GM19238 (cell line): ENCODE results near the gene SMAD7.
"Not testable (repeated sequence)": the region's sequence is repeated elsewhere in the genome, so short reads cannot be mapped to it uniquely, and the experiment has no call there.

ENCODE experiments used
- DNase-seq: peaks from one replicate; pipeline ENCODE4 v3.0.0; 2011; ENCODE audit warnings: low spot score; ENCODE audit not compliant: insufficient read length

Gene SMAD7

DNA sequence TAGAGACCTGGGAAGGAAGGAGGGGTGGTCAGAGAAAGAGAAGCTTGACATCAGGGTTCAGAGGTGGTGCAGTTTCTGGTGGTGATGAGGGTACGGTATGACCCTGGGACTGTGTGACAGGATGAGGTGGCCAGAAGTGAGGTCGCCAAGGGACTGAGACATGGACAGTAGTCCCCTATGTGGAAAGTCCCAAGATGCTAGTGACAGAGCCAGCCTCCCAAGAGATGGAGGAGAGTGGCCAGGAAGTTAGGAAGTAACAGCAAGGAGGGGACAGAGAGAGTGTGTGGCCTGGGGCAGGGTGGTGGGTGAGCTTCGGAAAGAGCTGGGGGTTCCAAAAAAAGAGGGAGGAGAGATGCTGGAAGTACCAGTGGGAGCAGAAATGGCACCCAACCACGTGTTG lies 66.0 kb downstream of the SMAD7 start:
- DNase-seq: no peak

DNA sequence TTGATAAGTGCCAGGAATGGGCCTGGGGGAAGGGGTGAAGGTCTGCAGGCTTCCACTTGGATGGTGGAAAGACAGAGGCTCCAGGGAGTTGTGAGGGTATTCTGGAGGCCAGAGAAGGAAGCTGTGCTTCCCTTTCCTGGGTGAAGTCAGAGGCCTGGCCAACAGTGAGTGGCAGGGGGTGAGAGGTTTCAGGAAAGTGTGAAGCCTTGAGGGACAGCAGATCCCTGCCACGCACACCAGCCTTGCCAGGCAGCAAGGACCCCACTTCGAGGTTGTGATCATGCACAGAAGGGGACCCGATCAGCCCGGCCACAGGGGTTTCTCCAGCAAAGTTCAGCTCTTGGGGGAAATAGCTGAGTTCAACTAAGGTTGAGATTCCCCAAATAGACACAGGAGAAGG lies 66.5 kb downstream of the SMAD7 start:
- no peak for DNase-seq

DNA sequence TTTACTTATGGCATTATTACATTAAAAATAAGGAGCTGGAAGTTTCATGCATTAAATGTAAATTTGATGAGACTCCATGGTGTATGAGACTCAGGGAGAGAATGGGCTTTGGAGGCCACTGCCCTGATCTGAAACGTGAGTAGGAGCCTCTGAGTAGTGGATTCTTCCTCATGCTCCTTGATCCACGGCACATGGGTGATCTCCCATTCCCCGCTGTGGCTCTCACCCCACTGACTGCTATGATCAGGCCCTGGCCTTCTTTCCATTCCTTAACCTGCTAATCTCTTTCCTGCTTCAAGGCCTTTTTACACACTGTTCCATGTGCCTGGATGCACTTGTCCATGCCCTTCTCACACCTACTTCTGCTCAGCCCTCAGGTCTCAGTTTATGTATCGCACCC lies 68.4 kb downstream of the SMAD7 start:
- no peak for DNase-seq

DNA sequence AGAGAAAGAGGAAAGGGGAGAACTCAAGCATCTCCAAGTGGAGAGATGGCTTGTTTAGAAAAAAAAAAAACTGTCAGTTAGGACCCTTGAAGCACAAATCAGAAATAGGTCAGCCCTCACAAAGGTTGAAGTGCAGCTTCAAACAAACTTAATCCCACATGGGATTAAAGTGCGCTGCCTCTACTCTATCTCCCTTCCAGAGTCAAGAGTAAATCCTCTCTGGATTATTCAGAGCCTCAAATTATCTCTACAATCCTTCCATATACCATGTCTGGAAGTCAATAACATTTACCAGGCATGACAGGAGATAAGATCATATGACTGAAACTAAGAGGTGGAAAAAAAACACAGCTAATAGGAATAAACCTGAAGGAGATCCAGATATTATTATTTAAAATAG lies 69.8 kb downstream of the SMAD7 start:
- no peak for DNase-seq

DNA sequence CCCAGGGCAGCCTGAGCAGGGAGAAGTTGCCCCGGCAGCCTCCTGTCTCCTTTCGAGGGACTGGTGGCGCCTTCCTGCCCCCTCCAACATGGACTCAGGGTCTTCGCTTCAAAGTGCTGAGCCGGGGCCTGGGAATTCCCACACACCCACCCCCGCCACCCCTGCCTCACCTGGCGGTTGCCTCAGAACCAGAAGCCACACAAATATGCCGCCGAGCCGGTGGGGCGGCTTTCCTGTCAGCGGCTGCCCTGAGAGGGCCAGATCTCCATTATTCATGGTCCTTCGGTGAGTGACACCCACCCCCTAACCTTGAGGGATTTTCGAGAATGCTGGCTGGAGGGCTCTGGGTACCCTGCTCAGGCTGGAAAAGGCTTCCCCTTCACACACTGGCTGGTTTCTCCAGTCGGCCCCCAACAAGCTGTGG lies 71.7 kb downstream of the SMAD7 start:
- no peak for DNase-seq

DNA sequence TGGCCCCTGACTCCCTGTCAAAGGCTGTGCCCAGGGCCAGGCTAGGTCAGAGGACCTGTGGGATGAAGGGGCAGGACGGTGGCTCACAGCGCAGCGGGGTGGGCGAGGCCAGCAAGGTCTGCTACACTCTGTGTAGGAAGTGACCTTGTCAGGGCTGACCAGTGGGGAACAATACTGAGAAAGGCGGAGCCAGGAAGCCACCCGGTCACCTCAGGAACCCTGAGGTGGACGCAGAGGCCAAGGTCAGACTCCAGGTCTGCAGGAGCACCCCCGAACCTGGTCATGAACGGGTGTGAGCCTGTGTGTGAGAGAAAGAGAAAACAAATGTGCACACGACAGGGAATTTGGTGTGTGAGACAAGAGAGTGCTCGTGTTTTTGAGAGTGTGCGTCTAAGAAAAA lies 72.3 kb downstream of the SMAD7 start:
- DNase-seq: no peak

DNA sequence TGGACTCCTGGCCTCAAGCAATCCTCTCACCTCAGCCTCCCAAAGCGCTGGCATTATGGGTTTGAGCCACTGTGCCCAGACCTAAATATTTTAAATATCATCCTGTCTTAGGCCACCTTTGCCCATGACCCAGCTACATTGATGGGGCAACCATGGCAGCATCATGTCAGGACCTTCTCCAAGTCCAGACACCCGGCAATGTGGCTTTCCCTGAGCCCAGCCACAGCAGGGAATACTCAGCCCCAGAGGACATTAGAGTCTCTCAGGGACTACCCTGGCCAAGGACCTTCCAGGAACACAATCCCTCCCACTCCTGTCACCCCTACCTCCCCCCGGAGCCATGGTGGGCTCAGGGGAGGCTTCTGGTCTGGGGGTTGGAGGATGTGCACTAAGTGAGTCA lies 72.8 kb downstream of the SMAD7 start:
- DNase-seq: no peak

DNA sequence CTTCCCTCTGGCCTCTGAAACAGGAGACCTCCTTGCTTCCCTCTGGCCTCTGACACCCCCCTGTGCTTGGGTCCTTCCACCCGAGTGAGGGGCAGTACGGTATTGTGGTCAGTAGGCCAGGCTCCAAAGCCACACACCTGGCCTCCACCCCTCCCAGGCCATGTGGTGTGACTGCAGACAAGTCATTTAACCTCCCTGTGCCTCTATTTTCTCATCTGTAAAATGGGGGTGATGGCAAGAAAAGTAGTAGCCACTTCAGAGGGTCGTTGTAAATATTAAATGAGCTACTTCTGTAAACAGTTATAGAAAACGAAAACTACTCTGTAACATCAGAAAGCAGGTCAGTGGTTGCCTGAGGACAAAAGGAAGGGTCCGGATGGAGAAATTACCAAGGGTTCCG lies 74.2 kb downstream of the SMAD7 start:
- DNase-seq: no peak

DNA sequence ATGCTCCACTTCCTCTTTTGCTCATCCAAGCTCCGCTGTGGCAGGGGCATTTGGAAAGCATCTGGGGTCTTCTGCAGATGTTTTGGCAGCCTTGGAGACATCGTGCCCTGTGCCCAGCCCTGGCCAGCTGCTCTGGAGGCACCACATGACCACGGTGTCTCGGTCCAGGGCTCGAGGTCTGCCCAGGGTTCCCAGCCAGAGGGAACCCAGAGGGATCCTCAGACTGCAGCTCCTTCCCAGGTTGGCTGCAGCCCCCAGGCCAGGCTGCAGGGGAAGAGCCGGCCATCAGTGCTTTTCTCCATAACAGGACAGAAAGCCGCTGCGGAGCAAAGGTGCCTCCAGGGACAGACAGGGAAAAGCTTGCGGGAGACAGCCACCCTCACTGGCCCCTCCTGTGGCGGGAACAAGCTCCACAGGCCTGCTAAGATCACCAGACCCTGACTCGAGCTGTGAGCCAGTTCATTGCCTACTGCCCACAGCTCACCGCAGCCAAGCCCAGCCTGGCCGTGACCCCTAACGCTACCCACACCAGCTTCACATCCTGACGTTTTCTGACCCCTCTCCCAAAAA lies 74.7 kb downstream of the SMAD7 start:
- DNase-seq: no peak

DNA sequence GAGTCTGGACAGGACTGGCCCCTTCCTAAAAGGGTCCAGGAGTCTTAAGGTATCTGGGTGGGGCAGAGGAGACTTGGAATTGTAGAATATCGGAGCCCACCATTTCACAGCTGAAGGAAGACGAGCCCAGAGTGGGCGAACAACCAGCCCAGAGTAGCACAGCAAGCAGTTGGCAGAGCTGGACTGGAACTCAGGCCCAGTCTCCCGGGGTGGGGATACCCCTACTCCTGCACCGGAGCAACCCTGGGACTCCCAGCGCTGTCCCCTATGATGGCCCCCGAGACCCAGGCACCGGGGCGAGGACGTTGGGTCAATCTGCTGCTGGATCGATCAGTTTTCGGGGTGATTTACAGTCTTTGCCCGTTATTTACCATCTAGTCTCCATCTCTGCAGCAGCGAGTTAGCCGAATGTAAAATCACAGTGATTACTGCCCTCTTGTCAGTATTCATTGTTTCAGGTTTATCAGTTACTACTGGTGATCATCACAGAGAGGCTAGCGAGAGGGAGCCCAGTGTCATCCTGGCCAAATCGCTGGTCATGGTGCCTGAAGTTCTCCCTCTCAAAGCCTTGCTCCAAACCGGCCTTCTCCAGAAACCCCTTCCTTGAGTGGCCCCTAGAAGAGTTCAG lies 75.3 kb downstream of the SMAD7 start:
- DNase-seq: no peak

DNA sequence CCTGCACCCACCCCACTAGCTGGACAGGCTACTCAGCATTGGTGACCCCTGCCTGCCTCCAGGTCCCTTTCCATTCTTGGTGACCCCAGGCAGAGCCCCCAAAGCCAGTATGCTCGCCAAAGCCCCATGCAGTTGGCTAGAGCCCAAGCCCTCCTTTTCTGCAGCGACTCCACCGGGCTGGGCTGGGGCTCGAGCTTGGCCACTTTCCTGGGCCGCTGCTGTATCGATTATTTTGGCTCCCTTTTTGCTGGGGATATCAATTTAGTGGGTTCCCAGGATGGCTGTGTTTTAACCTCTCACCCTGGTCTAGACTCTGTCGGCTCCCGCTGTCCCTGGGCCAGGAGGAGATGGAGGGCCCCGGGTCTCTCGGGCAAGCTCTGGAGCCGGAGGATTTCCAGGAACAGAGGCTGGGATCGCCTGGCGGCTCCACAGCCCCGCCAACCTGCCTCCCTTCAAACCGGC lies 76.0 kb downstream of the SMAD7 start:
- DNase-seq: no peak

DNA sequence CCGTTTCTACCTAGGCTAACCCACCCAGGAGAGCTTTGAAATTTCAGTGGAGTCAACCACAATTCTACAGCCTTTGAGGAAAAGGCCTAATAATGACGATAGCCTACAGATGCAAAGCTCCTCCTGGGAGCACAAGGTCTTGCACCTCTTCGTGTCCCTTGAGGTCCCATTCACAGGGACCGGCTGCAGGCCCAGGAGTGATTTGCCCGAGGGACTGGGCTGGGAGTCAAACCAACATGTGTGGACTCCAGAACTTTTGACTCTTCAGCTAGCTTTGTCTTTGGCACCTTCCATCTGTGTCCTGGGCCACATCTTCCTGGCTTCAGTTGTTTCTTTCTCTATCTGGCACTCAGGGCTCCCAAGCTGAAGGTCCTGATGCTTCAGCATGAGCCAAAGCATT lies 76.5 kb downstream of the SMAD7 start:
- no peak for DNase-seq

DNA sequence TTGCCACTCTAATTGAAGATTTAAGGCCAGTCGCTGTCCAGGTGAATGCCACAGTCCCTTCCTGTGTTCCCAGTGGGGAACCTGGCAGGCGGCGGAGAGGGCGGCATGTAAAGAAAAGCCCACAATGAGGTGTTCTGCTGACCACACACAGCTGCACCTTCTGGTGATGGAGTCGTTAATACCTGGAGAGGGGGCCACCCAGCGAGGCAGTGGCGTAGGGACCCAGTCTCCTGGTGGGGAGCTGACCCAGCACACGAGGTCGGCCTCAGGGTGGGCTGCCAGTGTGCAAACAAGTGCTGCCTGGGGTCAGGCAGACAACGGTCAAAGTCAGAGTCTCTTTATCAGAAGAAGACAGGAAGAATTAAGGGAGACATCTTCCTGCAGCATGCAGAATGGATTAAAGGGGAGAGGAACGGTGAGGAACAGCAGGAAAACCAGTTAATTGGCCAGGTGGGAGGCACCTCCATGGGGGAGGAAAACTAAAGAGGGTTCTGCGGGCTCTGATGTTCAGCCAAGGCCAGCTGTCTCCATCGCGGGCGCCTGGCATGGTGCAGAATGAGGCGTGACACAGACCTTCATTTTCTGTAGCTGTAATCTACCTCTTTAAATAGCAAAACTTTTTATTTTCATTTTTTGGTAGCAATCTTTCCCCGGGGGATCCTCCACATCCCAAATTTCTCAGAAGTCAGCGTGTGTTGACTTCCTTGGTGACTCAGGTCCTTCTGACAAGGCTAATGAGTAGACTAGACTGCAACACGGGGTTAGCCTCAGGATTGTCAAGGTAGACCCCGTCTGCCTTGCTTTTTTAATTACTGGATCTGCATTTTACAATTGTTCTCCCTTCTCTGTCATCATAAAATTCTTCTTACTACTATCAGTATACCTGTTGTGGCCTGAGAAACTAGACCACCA lies 78.3 kb downstream of the SMAD7 start:
- no peak for DNase-seq

DNA sequence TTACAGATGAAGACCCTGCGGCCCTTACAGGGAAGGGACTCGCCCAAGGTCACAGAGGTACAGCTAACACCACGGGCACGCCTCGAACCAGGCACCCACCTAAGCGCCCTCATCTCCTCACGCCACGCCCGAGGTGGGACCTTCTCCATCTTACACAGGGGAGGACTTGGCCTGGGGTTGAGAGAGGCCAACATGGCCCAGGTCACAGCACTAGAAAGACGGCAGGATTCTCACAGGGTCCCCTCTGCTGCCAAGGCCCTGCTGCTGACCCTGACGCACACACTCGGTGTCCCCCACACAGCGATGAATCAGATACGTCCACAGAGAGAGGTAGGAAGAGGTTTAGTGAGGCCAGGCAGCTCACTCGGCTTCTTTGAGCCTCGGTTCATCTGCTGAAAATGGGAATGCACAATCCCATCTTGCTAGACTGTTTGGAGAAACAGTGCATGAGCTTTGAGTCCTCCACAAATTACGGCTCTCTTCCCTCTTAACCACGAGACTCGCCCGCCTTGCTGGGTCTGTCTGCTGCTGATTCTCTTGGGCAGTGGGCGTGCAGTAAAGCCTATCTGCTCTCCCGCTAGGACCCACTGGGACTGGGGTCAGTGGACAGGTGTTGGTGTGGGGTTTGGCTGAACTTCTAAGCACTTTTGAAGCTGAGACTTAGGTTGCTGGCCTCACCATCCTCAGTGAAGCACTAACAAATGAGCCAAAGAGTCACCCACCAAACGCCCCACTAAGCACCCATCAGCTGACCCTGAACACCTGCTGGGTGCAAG lies 79.2 kb downstream of the SMAD7 start:
- no peak for DNase-seq

DNA sequence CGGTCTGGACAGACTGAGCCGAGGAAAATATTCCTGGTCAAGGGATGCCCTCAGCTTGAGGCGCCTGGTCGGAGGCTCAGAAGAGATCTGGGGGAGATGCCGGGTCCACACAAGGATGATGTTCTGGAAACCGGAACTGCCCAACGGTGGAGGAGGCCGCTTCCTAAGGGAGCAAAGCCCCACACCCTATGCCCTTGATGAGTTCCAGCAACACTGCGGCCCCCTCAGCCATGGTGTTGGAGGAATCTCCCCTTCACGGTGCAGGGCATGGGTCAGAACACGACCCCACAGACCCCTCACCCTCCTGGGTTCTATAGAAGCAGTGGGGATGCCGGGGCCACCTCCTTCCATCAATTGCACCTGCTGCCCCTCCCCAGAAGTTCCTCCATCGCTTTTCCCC lies 79.8 kb downstream of the SMAD7 start:
- DNase-seq: not testable (repeated sequence)
